NB4 (cell line): ENCODE data around the gene SMS.

Source experiments
- CTCF ChIP-seq: IDR thresholded peaks from one replicate; pipeline ENCODE4 v1.5.1; 2012; ENCODE audit warnings: low read depth, low read length
- MYC ChIP-seq: IDR thresholded peaks from 2 replicates; pipeline ENCODE4 v1.6.1; 2011; ENCODE audit warnings: low read depth, low read length
- POLR2A ChIP-seq: IDR thresholded peaks from 2 replicates; pipeline ENCODE4 v1.6.1; 2011; ENCODE audit warnings: mild to moderate bottlenecking; ENCODE audit not compliant: insufficient read length; ENCODE audit errors: extremely low read depth

- TF ChIP-seq CTCF (no peak), MYC (no peak), POLR2A (no peak)
These were observed 19.0 kb downstream of the SMS start for GRCh38 chrX:21959362-21960051.
